Kidney (tissue), 14 donors: Measurements from ENCODE around the gene ENTPD2. TPM values are rescaled to one million over a fixed set of nuclear protein-coding genes. Genes with fewer than 3 reads are reported as not detected.

Experiments used
- DNase-seq, 5 donors: peaks; one replicate each; pipeline ENCODE4 v3.0.0-alpha.2; 2013 to 2020
- FAIRE-seq: peaks from 2 replicates; lab custom pipeline; 2012; peaks lifted over from hg19 to GRCh38; lab: Jason Lieb, UNC
- H3K27ac ChIP-seq, 2 donors: one replicate each; pipeline ENCODE4 v1.7.0; 2013; ENCODE audit warnings: low read depth in 2 of 2, low read length in 2 of 2, inconsistent platforms in 1 of 2
- H3K27me3 ChIP-seq: one replicate; pipeline ENCODE4 v1.7.1; 2013; ENCODE audit warnings: low read length, inconsistent platforms; ENCODE audit not compliant: control insufficient read depth, insufficient read depth
- H3K36me3 ChIP-seq, 3 donors: one replicate each; pipeline versions ENCODE4 v1.7.0 to v1.7.1; 2013; ENCODE audit warnings: low read length in 3 of 3, control low read depth in 1 of 3, inconsistent platforms in 1 of 3; ENCODE audit not compliant: insufficient read depth in 3 of 3, control insufficient read depth in 2 of 3
- H3K4me1 ChIP-seq, 3 donors: one replicate each; pipeline versions ENCODE4 v1.7.0 to v1.7.1; 2013; ENCODE audit warnings: low read length in 3 of 3, inconsistent platforms in 1 of 3, low read depth in 1 of 3; ENCODE audit not compliant: control insufficient read depth in 2 of 3, insufficient read depth in 2 of 3
- H3K4me3 ChIP-seq, 3 donors: one replicate each; pipeline versions ENCODE4 v1.7.0 to v1.8.1; 2013; ENCODE audit warnings: low read length in 3 of 3, control low read depth in 1 of 3, inconsistent platforms in 1 of 3
- H3K9ac ChIP-seq, 3 donors: one replicate each; pipeline versions ENCODE4 v1.7.0 to v1.7.1; 2013; ENCODE audit warnings: low read length in 3 of 3, control low read depth in 1 of 3, inconsistent platforms in 1 of 3
- H3K9me3 ChIP-seq, 3 donors: one replicate each; pipeline versions ENCODE4 v1.7.0 to v1.7.1; 2013; ENCODE audit warnings: low read length in 3 of 3, control low read depth in 1 of 3, inconsistent platforms in 1 of 3; ENCODE audit not compliant: control insufficient read depth in 2 of 3, insufficient read depth in 1 of 3
- intact Hi-C: fragments of 100-400 bp; cut with DNase I; formaldehyde crosslinking; loops from one replicate; pipeline ENCODE4 v1.11.1; 2022
- polyA plus RNA-seq: library from polyadenylated mRNA; stranded (reverse); fragments of 350-450 nt; fragmentation: Illumina TruSeq; extraction: RNeasy Lipid Tissue Mini Kit (QIAGEN cat#74804); gene quantifications from one replicate; pipeline ENCODE4 v1.2.3, GENCODE V29; 2014; ENCODE audit warnings: low read depth, low replicate concordance; ENCODE audit not compliant: insufficient read depth
- total RNA-seq: library from RNA; stranded (reverse); fragmentation: NEBNext Ultra II Directional; extraction: Animal tissue kit (Norgen Biotek cat#: 25700); gene quantifications from one replicate; pipeline ENCODE4 v1.2.1, GENCODE V29; 2021
- TF ChIP-seq, protein P1 (sequence below): IDR thresholded peaks from 3 replicates; pipeline ENCODE4 v1.5.1; 2012; ENCODE audit warnings: mild to moderate bottlenecking, moderate library complexity, borderline replicate concordance; ENCODE audit not compliant: insufficient read depth; ENCODE audit errors: extremely low read depth
- donor health status: control.
- donor health status: control.
- donor health status: control.
- donor health status: control.
- donor health status: control.
- donor health status: DM: yes; HTN: yes; CAD: no.
- donor health status: Normal renal cell carcinoma (clear cell type).

Gene ENTPD2
- total and polyA plus RNA-seq, 2 donors from 2014 or later, result 5.5 to 9.3 TPM

DNA sequence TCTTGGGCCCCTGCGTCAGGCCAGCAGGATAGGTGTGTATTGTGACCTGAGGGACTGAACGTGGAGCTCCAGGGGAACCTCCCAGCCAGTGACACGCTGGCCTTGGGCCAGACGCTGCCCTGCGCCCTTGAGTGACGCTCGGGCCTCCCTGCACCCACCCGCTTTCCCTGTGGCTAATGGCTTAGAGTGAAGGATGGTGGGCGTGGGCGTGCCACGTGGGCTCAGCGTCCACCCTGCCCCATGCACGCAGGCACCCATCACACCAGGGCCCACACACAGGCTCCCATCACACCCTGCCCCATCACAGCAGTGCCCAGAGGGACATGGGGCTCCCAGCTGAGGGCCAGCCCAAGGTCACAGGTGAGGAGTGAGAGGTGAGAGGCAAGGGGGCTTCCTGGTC, 16.8 kb downstream of the ENTPD2 start:
- no peak for FAIRE-seq
- intact Hi-C loops, result loop anchor here (10.0 kb wide), 1 partner anchor 252 kb away; no protein-coding TSS in a partner anchor
- H3K4me3 ChIP-seq, result no peak overlapping the region
- TF ChIP-seq, protein P1, sequence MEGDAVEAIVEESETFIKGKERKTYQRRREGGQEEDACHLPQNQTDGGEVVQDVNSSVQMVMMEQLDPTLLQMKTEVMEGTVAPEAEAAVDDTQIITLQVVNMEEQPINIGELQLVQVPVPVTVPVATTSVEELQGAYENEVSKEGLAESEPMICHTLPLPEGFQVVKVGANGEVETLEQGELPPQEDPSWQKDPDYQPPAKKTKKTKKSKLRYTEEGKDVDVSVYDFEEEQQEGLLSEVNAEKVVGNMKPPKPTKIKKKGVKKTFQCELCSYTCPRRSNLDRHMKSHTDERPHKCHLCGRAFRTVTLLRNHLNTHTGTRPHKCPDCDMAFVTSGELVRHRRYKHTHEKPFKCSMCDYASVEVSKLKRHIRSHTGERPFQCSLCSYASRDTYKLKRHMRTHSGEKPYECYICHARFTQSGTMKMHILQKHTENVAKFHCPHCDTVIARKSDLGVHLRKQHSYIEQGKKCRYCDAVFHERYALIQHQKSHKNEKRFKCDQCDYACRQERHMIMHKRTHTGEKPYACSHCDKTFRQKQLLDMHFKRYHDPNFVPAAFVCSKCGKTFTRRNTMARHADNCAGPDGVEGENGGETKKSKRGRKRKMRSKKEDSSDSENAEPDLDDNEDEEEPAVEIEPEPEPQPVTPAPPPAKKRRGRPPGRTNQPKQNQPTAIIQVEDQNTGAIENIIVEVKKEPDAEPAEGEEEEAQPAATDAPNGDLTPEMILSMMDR, result no peak
- no peak for DNase-seq
- no peak overlapping the region for H3K9ac ChIP-seq
- no peaks in the 10 kb centered on the region for H3K36me3 ChIP-seq
- H3K27ac ChIP-seq, result no peak overlapping the region
- H3K27me3 ChIP-seq, result no peaks in the 10 kb centered on the region
- peaks cover 0 to 3% (median 0%) of the 10 kb centered on the region in 3 donors for H3K4me1 ChIP-seq
- no peaks in the 10 kb centered on the region for H3K9me3 ChIP-seq

DNA sequence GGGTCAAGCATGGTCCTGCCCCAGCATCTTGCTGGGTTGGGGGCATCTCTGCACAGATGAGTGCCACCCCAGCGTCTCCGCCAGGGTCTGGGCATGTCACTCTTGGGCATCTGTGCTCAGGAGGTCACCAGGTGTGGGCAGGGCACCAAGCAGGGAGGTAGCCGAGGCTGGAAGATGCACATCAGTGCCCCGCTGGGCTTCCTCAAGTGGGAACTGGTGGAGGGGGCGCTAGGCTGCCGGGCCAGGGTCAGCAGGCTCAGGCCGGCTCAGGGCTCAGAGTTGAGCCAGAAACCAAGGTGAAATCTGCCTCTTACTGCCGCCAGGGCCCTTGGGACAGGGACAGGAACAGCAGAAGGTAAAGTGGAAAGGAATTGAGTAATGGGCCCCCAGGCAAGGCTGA, 17.9 kb downstream of the ENTPD2 start:
- TF ChIP-seq, protein P1, result no peak
- Histone ChIP-seq H3K4me3 (no peak overlapping the region), H3K4me1 (peaks cover 0 to 3% (median 0%) of the 10 kb centered on the region in 3 donors), H3K9me3 (no peaks in the 10 kb centered on the region), H3K27me3 (no peaks in the 10 kb centered on the region), H3K9ac (no peak overlapping the region), H3K36me3 (no peaks in the 10 kb centered on the region), H3K27ac (no peak overlapping the region)
- FAIRE-seq, result no peak
- intact Hi-C loops, result loop anchor here (10.0 kb wide), 1 partner anchor 251 kb away; no protein-coding TSS in a partner anchor
- no peak for DNase-seq

DNA sequence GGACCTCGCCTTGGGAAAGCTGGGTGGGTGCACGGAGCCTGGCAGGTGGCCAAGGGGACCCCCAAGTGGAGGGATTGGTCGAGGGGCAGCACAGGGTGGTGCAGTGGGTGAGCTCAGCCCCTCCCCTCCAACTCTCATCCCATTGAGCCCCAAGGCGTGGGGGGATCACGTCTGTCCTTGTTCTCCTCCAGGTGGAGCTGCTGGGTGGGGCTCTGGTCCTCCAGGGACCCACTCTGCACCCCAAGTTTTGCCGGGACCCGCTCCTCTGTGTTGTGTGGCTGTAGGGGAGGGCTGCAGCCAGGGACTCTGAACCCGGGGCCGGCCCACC, 18.4 kb downstream of the ENTPD2 start:
- H3K4me1 ChIP-seq, result peaks cover 0 to 5% (median 0%) of the 10 kb centered on the region in 3 donors
- H3K4me3 ChIP-seq, result no peak overlapping the region
- no peaks in the 10 kb centered on the region for H3K9me3 ChIP-seq
- TF ChIP-seq, protein P1, result no peak
- FAIRE-seq (no peak), DNase-seq (no peak)
- H3K36me3 ChIP-seq, result no peaks in the 10 kb centered on the region
- H3K9ac ChIP-seq, result no peak overlapping the region
- intact Hi-C loops, result loop anchor here (10.0 kb wide), 1 partner anchor 251 kb away; no protein-coding TSS in a partner anchor
- H3K27ac ChIP-seq, result no peak overlapping the region
- no peaks in the 10 kb centered on the region for H3K27me3 ChIP-seq
